Left renal cortex interstitium (tissue), 4 donors: ENCODE measurements around the gene MYH16. TPM values are rescaled to one million over a fixed set of nuclear protein-coding genes. Genes with fewer than 3 reads are reported as not detected.
"Not testable (repeated sequence)": the region's sequence is repeated elsewhere in the genome, so short reads cannot be mapped to it uniquely, and the experiment has no call there.

Source experiments
- DNase-seq, 4 donors: peaks; one replicate each; pipeline ENCODE4 v3.0.0-alpha.2; 2013; ENCODE audit warnings: low read depth in 4 of 4, low spot score in 2 of 4, missing footprints in 1 of 4
- polyA plus RNA-seq, 4 donors: library from polyadenylated mRNA; unstranded; fragments of 120-200 nt; gene quantifications; one replicate each; pipeline ENCODE4 v1.2.1, GENCODE V29; 2013; ENCODE audit not compliant: insufficient read length in 4 of 4

The MYH16 gene
- polyA plus RNA-seq, 4 donors, result 0.17 to 0.33 (median 0.21) TPM; not detected in 1

DNA sequence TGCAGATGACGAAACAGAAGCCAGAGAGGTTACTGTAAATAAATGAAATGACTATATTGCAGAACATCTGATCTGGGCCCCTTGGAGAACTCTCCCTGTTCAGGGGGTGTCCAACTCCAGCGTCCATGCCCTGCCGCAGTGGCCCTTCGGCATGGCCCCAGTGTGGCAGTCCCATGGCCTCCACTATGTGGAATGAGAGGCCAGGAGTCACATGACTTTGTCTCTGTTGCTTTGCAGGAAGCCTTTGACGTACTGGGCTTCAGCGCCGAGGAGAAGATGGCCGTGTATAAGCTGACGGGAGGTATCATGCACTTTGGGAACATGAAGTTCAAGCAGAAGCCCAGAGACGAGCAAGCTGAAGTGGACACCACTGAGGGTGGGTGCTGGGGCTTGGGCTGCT lies 15.6 kb upstream of the MYH16 start:
- no peak for DNase-seq

DNA sequence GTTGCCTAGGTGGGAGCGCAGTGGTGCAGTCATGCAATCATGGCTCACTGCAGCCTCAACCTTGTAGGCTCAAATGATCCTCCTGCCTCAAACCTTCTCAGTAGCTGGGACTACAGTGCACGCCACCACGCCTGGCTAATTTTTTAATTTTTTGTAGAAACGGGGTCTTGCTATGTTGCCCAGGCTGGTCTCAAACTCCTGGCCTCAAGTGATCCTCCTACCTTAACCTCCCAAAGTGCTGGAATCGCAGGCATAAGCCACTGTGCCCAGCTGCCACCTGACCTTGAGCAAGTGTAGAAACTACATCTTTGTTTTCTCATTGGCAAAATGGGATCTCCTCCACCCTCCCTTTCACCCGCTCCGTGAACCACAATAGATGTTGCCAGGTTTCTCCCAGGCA lies 15.0 kb upstream of the MYH16 start:
- no peak for DNase-seq

DNA sequence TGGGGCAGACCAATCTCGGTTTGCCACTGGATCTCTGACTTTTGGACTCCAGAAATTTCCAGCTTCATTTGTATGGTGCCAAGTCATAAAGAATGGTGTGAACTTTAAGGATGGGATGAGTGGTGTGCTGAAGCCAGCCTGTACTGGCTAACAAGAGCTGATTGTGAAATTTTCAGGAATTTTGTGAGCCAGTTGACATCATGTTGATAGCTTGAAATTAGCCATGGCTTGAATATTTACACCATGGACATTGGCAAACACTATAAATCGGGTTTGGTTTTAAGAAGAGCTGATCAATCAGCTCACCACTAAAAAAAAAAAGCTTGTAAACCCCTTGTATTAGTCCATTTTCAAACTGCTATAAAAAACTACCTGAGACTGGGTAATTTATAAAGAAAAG lies 14.1 kb upstream of the MYH16 start:
- no peak for DNase-seq

DNA sequence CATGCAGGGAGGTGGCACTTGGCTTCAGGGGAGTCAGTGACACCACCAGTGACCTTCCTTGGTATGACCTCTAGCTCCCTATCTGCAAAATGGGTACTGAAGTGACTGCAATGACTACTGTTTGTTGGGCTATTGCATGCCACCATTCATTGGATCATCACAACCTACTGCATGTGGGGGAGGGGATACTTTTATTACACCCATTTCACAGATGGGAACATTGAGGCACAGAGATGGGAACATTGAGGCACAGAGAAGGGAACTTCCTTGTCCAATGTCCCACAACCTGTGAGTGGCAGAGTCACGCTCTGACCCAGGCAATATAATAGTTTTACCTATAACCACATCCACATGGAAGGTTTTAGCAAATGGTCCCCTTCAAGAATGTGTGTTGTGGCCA lies 12.2 kb upstream of the MYH16 start:
- DNase-seq, result no peak

DNA sequence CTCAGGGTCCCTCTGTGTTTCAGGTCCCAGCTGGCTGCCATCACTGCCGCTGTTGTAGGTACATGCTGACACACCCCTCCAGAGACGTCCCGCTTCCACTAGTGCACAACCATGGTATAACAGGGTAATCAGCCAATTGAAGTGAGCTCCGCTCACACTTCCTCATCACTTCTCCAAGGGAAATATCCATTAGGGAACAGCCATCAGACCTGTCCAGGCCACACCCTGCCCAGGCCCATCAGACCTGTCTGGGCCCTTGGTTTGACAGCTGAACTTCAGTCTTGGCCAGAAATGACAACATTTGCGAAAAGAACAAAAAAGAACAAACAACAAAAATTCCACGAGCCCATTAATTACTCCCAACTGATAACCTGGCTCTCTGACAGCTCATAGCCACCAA lies 11.0 kb upstream of the MYH16 start:
- DNase-seq, result no peak

DNA sequence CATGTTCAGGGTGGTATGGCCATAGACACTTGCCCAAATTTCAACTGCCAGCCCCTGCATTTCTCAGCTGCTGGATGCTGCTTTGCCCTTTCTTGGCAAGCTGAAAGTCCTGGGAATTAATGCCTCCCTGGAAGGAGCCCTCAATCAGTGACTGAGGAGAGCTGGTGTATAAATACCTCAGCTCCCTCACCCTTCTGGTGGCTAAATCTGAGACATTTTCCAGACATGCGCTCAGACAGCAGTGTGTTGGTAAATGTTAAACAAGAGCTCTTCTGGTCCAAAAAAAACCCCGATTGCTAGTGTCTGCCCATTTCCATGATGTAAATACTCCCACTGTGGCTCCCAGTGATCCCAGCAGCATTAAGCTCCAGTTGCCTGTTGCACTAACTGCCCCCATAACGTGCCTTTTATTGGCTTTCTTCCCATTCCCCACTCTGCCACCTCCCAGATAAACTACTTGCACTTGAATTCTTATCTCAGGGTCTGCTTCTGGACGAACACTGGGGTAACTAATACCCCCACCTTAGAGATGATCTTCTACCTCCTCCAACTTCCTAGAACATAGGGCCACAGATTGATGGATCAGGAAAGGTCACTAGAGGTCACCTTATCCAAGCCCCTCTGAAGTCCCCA lies 6.7 kb upstream of the MYH16 start:
- DNase-seq, result no peak

DNA sequence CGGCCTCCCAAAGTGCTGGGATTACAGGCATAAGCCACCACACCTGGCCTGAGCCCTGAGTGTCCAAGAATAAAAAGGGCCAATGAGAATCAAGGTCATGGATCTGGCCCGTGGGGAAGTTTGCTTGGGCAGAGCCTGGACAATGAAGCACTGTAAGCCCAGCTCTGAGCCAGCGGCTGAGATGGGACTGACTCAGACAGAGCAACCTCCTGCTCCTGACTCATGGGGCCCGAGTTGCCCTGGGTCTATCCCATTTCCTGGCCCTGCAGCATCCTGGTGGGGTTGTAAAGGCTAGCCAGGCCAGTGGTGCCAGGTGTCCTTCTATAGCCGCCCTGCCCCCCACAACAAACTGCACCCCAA lies 5.2 kb upstream of the MYH16 start:
- DNase-seq, result no peak

DNA sequence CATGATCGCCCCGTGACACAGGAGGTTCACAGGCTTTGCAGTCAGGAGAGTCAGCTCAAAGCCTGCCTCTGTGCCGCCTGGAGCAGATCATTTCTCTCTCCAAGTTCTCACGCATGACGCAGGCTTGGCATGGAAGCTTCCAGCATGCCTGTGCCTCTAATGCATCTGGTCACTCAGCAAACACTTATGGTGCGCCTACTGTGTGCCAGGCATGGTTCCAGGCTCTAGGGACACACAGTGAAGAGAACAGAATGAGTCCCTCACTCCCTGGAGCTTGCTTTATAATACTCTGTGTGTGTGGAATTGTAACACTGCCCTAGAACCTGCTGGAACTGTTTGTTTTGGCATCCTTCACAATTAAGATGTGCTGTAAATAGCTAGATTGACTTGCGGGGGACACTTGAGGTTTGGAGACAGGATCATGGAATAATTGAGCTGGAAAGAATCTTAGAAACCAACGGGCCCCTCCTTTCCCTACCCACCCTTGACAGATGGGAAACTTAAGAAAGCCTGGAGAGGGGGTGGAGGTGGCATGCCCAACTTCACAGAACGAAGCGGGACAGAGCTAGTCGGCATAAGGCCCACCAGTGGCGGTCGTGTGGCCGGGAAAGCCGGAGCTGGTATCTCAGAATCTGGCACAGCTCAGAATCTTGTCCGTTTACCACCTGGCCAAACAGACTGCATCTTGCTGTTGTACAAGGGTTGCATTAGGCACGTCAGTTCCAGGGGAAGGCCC lies 4.6 kb upstream of the MYH16 start:
- no peak for DNase-seq

DNA sequence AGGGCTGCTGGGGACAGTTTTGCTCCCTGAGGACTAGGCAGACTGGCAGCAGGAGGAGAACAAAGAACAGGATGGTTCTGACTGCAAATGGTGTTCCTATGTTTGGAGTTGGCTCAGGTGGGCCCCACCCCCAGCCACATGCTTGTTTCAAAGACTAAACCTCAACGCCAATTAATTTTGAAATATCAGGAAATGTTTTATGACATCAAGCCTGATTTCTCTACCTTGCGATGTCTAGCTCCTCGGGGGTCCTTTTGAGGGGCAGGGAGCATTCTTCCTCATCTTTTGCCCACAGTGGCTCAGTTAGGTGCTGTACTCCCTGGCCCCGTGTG lies 4.1 kb upstream of the MYH16 start:
- no peak for DNase-seq

DNA sequence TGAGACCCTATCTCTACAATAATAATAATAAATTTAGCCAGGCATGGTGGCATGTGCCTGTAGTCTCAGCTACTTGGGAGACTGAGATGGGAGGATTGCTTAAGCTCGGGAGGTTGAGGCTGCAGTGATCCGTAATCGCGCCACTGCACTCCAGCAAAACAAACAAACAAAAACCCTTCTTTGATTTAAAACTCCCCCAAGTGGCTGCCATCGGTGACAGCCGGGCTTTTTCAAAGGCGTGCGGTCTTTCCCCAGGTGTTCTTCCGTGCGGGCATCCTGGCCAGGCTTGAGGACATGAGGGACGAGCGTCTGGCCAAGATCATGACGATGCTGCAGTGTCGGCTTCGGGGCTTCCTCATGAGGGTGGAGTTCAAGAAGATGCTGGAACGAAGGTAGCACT lies 1.9 kb upstream of the MYH16 start:
- no peak for DNase-seq

DNA sequence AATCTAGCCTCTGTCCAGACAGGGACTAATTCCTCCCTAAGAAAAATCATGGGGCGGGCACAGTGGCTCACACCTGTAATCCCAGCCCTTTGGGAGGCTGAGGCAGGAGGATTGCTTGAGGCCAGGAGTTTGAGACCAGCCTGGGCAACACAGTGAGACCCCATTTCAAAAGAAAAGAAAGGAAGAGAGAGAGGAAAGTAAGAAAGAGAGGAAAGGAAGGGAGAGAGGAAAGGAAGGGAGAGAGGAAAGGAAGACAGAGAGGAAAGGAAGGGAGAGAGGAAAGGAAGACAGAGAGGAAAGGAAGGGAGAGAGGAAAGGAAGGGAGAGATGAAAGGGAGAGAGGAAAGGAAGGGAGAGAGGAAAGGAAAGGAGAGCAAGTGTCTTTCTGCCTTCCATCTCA lies 922 bp downstream of the MYH16 start:
- not testable (repeated sequence) for DNase-seq

DNA sequence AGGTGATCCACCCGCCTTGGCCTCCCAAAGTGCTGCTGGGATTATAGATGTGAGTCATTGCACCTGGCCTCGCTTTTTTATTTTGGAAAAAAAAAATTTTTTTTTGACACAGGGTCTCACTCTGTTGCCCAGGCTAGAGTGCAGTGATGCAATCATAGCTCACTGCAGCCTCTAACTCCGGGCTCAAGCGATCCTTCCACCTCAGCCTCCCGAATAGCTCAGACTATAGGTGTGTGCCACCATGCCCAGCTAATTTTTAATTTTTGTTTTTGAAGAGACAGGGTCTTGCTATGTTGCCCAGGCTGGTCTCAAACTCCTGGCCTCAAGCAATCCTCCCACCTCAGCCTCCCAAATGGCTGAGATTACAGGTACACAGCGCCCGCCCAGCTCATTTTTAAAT lies 2.3 kb downstream of the MYH16 start:
- DNase-seq, result not testable (repeated sequence)

DNA sequence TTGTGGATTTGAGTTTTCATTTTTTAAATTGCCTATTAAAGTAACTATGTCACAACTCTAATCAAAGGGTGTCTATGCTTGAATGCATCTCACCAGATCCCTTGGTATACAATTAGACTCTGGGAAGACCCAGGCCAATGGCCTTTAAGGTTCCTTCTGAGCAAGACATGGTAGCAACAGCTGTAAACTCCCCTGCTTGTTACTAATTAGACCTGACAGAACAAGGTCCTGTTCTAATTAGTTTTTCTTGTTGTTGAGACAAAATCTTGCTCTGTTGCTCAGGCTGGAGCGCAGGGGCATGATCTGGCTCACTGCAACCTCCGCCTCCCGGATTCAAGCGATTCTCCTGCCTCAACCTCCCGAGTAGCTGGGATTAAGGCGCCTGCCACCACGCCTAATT lies 2.9 kb downstream of the MYH16 start:
- DNase-seq, result no peak

DNA sequence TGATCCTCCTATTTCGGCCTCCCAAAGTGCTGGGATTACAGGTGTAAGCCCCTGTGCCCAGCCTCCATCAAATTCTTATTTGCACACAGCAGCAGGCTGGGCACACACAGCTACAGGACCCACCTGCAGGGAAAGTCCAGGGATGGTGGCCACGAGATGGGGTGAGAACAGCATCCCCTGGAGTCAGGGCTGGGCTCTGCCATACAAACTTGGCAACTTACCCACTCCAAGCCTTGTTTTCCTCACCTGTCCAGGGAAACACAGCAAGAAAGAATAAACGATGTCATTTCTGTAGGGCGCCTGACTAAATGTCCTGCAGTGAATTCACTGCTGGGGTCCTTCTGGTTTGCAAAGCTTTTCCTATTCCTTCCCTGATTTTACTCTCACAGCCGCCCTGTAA lies 5.5 kb downstream of the MYH16 start:
- no peak for DNase-seq

DNA sequence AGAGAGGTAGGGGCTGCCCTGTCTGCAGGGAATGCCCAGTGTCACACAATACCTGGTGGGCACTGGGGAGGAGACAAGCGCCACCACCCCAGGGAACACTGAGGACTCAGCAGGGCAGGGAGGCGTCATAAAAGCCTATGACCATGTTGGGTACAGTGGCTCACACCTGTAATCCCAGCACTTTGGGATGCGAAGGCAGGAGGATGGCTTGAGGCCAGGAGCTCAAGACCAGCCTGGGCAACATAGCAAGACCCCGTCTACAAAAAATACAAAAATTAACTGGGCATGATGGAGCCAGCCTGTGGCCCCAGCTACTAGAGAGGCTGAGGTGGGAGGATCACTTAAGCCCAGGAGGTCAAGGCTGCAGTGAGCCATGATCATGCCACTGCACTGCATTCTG lies 11.5 kb downstream of the MYH16 start:
- DNase-seq, result not testable (repeated sequence)

DNA sequence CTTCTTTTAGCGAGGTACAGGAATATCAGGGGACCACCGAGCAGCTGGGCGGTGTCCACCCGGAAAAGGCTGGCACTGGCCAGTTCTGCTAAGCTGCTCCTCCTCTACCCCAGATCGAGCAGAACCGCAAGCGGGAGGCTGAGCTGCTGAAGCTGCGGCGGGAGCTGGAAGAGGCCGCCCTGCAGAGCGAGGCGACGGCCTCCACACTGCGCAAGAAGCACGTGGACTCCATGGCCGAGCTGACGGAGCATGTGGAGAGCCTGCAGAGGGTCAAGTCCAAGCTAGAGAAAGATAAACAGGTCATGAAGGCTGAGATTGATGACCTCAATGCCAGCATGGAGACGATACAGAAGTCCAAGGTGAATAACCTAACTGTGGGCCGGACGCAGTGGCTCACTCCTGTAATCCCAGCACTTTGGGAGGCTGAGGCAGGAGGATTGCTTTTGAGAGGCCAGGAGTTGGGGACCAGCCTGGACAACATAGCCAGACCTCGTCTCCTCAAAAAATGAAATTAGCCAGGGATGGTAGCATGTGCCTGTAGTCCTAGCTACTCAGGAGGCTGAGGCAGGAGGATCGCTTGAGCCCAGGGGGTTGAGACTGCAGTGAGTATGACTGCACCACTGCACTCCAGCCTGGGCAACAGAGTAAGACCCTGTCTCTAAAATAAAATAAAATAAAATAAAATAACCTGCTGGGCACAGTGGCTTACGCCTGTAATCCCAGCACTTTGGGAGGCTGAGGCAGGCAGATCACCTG lies 15.3 kb downstream of the MYH16 start:
- no peak for DNase-seq

DNA sequence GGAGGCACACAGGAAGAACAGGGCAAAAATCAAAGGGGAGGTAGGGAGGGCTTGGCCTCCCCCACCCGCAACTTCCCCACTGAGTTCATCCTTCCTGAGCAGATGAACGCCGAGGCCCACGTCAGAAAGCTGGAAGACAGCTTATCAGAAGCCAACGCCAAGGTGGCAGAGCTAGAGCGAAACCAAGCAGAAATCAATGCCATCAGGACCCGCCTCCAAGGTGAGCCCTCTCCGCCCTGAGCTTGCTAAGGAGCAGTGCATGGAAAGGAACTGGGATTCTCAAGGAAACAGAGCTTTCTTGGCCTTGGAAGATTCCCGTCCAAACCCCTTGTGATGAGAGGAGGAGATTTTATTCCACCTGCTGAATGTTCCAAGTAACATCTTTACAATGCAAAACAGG lies 16.5 kb downstream of the MYH16 start:
- DNase-seq, result no peak

DNA sequence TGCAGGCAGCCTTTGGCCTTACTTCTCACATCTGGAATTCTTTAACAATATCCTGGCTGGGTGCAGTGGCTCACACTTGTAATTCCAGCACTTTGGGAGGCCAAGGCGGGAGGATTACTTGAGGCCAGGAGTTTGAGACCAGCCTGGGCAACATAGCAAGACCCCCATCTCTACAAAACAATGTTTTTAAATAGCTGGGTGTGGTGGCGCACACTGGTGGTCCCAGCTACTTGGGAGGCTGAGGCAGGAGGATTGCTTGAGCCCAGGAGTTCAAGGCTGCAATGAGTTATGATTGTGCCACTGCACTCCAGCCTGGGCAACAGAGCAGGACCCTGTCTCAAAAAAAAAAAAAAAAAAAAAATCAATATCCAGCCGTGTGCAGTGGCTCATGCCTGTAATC lies 17.5 kb downstream of the MYH16 start:
- not testable (repeated sequence) for DNase-seq

DNA sequence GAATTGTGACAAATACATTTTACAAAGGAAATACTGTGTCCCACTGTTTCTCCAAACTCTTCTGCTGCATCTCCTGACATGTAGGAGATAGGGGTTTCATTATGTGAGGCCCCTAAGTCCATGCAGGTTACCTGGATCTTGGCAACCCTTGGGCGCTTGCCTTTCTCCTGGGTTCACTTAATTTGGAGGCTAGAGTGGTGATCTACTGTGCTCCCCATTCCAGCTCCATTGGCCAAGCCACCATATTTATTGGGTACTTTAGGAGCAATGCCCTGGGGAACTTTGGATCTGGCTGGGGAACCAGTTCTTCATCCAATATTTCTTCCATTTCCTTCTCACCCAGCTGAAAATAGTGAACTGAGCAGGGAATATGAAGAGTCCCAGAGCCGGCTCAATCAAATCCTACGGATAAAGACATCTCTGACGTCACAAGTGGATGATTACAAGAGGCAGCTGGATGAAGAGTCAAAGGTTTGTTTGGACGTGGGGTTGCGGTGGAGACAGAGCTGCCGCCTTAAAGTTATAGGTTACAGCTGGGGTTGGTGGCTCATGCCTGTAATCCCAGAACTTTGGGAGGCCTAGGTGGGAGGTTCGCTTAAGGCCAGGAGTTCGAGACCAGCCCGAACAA lies 18.5 kb downstream of the MYH16 start:
- DNase-seq, result peak in 3 of 4 donors; percentile 8 to 22 (median 17)

DNA sequence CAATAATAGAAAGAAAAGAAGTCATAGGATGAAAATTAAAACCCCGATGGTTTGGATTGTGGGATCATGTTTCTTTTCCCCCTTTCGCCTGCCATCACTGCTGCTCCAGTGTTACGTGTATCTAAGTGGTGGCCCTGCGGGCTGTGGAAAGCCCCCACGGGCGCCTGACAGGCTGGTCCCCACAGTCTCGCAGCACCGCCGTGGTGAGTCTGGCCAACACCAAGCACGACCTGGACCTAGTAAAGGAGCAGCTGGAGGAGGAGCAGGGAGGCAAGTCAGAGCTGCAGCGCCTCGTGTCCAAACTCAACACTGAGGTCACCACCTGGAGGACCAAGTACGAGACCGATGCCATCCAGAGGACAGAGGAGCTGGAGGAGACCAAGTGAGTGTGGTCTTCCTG lies 19.5 kb downstream of the MYH16 start:
- no peak for DNase-seq

DNA sequence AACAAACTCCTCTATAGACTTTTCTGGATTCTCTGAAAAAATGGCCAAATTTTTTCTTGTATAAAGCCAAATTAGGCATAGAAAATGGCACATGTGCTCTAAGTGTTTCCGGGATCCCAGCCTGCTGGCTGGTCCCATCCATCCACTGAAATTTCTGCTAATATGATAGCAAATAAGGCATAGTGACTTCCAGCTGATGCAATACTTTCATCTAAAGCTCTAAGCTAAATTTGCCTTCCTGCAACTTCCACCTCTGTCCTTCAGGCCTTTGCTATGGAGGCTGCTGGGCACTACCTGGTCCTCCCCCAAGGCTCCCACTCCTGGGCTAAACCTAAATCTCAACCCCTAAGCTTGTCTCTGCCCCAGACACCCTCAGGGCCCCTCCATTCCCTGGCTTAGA lies 20.5 kb downstream of the MYH16 start:
- DNase-seq, result no peak

DNA sequence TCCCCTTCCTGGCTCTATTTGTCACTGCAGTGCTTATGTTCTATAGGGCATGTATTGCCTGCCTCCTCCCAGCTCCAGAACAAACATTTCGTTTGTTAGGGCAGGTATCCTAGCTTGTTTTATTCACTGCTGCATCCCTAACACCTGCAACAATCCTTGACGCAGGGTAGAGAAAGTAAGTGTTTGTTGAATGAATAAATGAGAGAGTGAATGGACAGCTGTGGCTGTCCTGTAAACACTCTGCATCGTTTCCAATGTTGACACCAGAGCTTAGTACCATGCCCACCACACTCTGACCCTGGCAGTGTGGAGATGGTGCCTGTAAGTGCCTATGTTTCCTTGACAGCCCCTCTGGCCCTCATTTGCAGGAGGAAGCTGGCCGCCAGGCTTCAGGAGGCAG lies 21.0 kb downstream of the MYH16 start:
- DNase-seq, result no peak
